ENCODE data around the gene ANKRD12.

- TF ChIP-seq SIN3A (IDR thresholded peaks at IDR 0.05; ENCODE audit: borderline replicate concordance, insufficient read depth, low read depth, low read length) = no peak
- no peak for TF ChIP-seq POLR2AphosphoS5 (IDR thresholded peaks at IDR 0.05; ENCODE audit: low read depth, low read length)
These were observed 155.5 kb downstream of the ANKRD12 start for GRCh38 chr18:9292047-9292446.
